Activated CD8-positive, alpha-beta T cell treated with anti-CD3 and anti-CD28 coated beads for 36 hours (primary cell): ENCODE data around the gene TOX3. TPM values are rescaled to one million over a fixed set of nuclear protein-coding genes. Genes with fewer than 3 reads are reported as not detected.

ENCODE experiments used
- ATAC-seq: fragments of 200-7000 bp; cut with Tn5 transposase; one replicate; pipeline ENCODE4 v1.10.0; 2021; ENCODE audit warnings: mild to moderate bottlenecking, moderate library complexity
- CTCF ChIA-PET: fragments of 350-600 bp; sonication (Branson Sonifier 250); formaldehyde crosslinking; loops from one replicate; lab custom pipeline; 2021; ENCODE audit warnings: antibody characterized with exemption; lab: Charles Lee
- POLR2A ChIA-PET: fragments of 350-600 bp; sonication (Branson Sonifier 250); formaldehyde crosslinking; loops from one replicate; lab custom pipeline; 2021; ENCODE audit warnings: antibody characterized with exemption; lab: Charles Lee
- DNase-seq: peaks from one replicate; pipeline ENCODE4 v3.0.0-alpha.2; 2020
- H3K27ac Mint-ChIP-seq: one replicate; pipeline ENCODE4 v1.8.0; 2021; ENCODE audit warnings: mild to moderate bottlenecking, mixed read lengths
- H3K27me3 Mint-ChIP-seq: one replicate; pipeline ENCODE4 v1.8.0; 2021; ENCODE audit warnings: mixed read lengths
- H3K36me3 Mint-ChIP-seq: one replicate; pipeline ENCODE4 v1.8.0; 2021; ENCODE audit warnings: low read depth, mixed read lengths
- H3K4me1 Mint-ChIP-seq: one replicate; pipeline ENCODE4 v1.8.0; 2021; ENCODE audit warnings: low read depth, mixed read lengths
- H3K4me3 Mint-ChIP-seq: one replicate; pipeline ENCODE4 v1.8.0; 2021; ENCODE audit warnings: mild to moderate bottlenecking, moderate library complexity, mixed read lengths
- H3K9me3 Mint-ChIP-seq: one replicate; pipeline ENCODE4 v1.8.0; 2021; ENCODE audit warnings: mixed read lengths
- intact Hi-C: fragments of 100-400 bp; cut with micrococcal nuclease; formaldehyde crosslinking; loops from one replicate; pipeline ENCODE4 v1.10.0; 2022
- total RNA-seq, 2 experiments: library from RNA; stranded (reverse); gene quantifications; one replicate each; pipeline ENCODE4 v1.2.3, GENCODE V29; 2021
- TF ChIP-seq, protein P1 (sequence below): fragments of 200-600 bp; IDR thresholded peaks from one replicate; pipeline ENCODE4 v1.8.0; 2022; ENCODE audit warnings: antibody characterized with exemption, mild to moderate bottlenecking

The TOX3 gene
- total RNA-seq, 2 experiments from 2014 or later: not detected

- POLR2A ChIA-PET: no interaction called here
- TF ChIP-seq, protein P1, sequence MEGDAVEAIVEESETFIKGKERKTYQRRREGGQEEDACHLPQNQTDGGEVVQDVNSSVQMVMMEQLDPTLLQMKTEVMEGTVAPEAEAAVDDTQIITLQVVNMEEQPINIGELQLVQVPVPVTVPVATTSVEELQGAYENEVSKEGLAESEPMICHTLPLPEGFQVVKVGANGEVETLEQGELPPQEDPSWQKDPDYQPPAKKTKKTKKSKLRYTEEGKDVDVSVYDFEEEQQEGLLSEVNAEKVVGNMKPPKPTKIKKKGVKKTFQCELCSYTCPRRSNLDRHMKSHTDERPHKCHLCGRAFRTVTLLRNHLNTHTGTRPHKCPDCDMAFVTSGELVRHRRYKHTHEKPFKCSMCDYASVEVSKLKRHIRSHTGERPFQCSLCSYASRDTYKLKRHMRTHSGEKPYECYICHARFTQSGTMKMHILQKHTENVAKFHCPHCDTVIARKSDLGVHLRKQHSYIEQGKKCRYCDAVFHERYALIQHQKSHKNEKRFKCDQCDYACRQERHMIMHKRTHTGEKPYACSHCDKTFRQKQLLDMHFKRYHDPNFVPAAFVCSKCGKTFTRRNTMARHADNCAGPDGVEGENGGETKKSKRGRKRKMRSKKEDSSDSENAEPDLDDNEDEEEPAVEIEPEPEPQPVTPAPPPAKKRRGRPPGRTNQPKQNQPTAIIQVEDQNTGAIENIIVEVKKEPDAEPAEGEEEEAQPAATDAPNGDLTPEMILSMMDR: no peak
- intact Hi-C loops: no loop called here
- no peak overlapping the region for H3K4me3 Mint-ChIP-seq
- no peaks in the 10 kb centered on the region for H3K36me3 Mint-ChIP-seq
- DNase-seq: no peak
- H3K4me1 Mint-ChIP-seq: no peaks in the 10 kb centered on the region
- ATAC-seq: no peak
- H3K27me3 Mint-ChIP-seq: no peaks in the 10 kb centered on the region
- H3K27ac Mint-ChIP-seq: no peak overlapping the region
- H3K9me3 Mint-ChIP-seq: peaks cover 2% of the 10 kb centered on the region
- CTCF ChIA-PET: no interaction called here
Measured at GRCh38 chr16:52501746-52502145, 45.2 kb downstream of the TOX3 start.

GRCh38 chr16:52500963-52501362 is 46.0 kb downstream of the TOX3 start:
- no peaks in the 10 kb centered on the region for H3K4me1 Mint-ChIP-seq
- H3K36me3 Mint-ChIP-seq: no peaks in the 10 kb centered on the region
- H3K27ac Mint-ChIP-seq: no peak overlapping the region
- TF ChIP-seq, protein P1: no peak
- intact Hi-C loops: no loop called here
- DNase-seq (no peak), ATAC-seq (no peak)
- CTCF ChIA-PET: no interaction called here
- H3K9me3 Mint-ChIP-seq: peaks cover 2% of the 10 kb centered on the region
- H3K4me3 Mint-ChIP-seq: no peak overlapping the region
- POLR2A ChIA-PET: no interaction called here
- H3K27me3 Mint-ChIP-seq: no peaks in the 10 kb centered on the region

DNA sequence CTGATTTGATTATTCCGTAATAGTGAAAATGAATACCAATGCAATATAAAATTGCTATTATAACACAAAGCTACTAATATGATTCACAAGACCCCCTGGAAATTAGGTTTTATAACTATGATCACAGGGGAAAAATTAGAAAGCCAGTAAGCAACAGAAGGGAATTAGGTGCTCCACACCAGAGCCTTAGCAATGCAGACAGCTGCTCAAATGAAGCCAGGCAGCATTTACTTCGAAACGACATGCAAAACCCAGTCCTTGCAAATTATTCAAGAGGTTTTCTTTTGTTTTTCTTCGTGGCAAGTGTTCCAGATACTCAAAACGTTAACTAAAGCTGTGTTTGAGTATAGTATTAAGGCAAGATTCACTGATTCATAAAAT is 47.9 kb downstream of the TOX3 start:
- Mint-ChIP-seq H3K27me3 (no peaks in the 10 kb centered on the region), H3K4me3 (no peak overlapping the region), H3K27ac (no peak overlapping the region), H3K36me3 (no peaks in the 10 kb centered on the region), H3K4me1 (no peaks in the 10 kb centered on the region), H3K9me3 (no peaks in the 10 kb centered on the region)
- TF ChIP-seq, protein P1: no peak
- intact Hi-C loops: no loop called here
- DNase-seq (no peak), ATAC-seq (no peak)
- ChIA-PET CTCF (no interaction called here), POLR2A (interaction anchor here (1.0 kb wide), 1 partner anchor 12 kb away, joined by 3 read pairs; no protein-coding TSS in a partner anchor)

GRCh38 chr16:52498328-52499059 is 48.4 kb downstream of the TOX3 start:
- CTCF ChIA-PET: no interaction called here
- TF ChIP-seq, protein P1: no peak
- Mint-ChIP-seq H3K4me3 (no peak overlapping the region), H3K9me3 (no peaks in the 10 kb centered on the region), H3K4me1 (no peaks in the 10 kb centered on the region), H3K36me3 (no peaks in the 10 kb centered on the region), H3K27me3 (no peaks in the 10 kb centered on the region), H3K27ac (no peak overlapping the region)
- POLR2A ChIA-PET: interaction anchor here (1.0 kb wide), 1 partner anchor 12 kb away, joined by 3 read pairs; no protein-coding TSS in a partner anchor
- ATAC-seq (no peak), DNase-seq (no peak)
- intact Hi-C loops: no loop called here

- DNase-seq: no peak
- H3K9me3 Mint-ChIP-seq: no peaks in the 10 kb centered on the region
- no peak overlapping the region for H3K4me3 Mint-ChIP-seq
- no peaks in the 10 kb centered on the region for H3K36me3 Mint-ChIP-seq
- ATAC-seq: no peak
- intact Hi-C loops: no loop called here
- TF ChIP-seq, protein P1: no peak
- ChIA-PET POLR2A (no interaction called here), CTCF (no interaction called here)
- no peaks in the 10 kb centered on the region for H3K27me3 Mint-ChIP-seq
- H3K27ac Mint-ChIP-seq: no peak overlapping the region
- no peaks in the 10 kb centered on the region for H3K4me1 Mint-ChIP-seq
Measured at GRCh38 chr16:52497067-52497816, 49.7 kb downstream of the TOX3 start.
